Endothelial cell of umbilical vein (primary cell): ENCODE measurements around the gene ITSN1. TPM values are rescaled to one million over a fixed set of nuclear protein-coding genes. Genes with fewer than 3 reads are reported as not detected.
"Not testable (repeated sequence)": the region's sequence is repeated elsewhere in the genome, so short reads cannot be mapped to it uniquely, and the experiment has no call there.

Experiments
- BruUV-seq: library from RNA; stranded (reverse); fragments of 400-500 nt; replicated peaks from 2 replicates; lab custom pipeline; 2021; lab: Mats Ljungman, UMichigan
- CTCF ChIA-PET: fragments of 300-600, 350-600 bp; sonication (Branson Sonifier 250); formaldehyde crosslinking; loops from one replicate; lab custom pipeline; 2021; ENCODE audit warnings: antibody characterized with exemption, inconsistent platforms; lab: Charles Lee
- POLR2A ChIA-PET: fragments of 300-600, 350-600 bp; sonication (Branson Sonifier 250); formaldehyde crosslinking; loops from one replicate; lab custom pipeline; 2021; ENCODE audit warnings: antibody characterized with exemption, inconsistent platforms; lab: Charles Lee
- DNase-seq: peaks from one replicate; pipeline ENCODE4 v3.0.0-alpha.2; 2011; ENCODE audit warnings: low read depth, low spot score
- FAIRE-seq: peaks from 2 replicates; lab custom pipeline; 2011; peaks lifted over from hg19 to GRCh38; lab: Jason Lieb, UNC
- H2AFZ ChIP-seq: 2 replicates; pipeline ENCODE4 v1.6.0; 2012; ENCODE audit warnings: low read depth, low read length, control low read depth, inconsistent platforms
- H3K27ac ChIP-seq: 2 replicates; pipeline ENCODE4 v1.5.1; 2011; ENCODE audit warnings: low read depth, mild to moderate bottlenecking, control low read depth, low read length, moderate library complexity; ENCODE audit not compliant: insufficient read depth
- H3K27me3 ChIP-seq, 2 experiments: 2 replicates each; pipeline versions ENCODE4 v1.6.0 to v1.6.1; 2011; ENCODE audit warnings: low read length in 2 of 2, mixed read lengths in 1 of 2; ENCODE audit not compliant: control insufficient read depth in 2 of 2, insufficient read depth in 2 of 2
- H3K36me3 ChIP-seq, 2 experiments: 2 replicates in 1 of 2; 3 replicates in 1 of 2; pipeline ENCODE4 v1.5.1; 2011; ENCODE audit warnings: low read length in 2 of 2, mild to moderate bottlenecking in 1 of 2, moderate library complexity in 1 of 2; ENCODE audit not compliant: control insufficient read depth in 2 of 2, insufficient read depth in 2 of 2; ENCODE audit errors: extremely low read depth in 1 of 2
- H3K4me1 ChIP-seq: 3 replicates; pipeline ENCODE4 v1.5.1; 2011; ENCODE audit warnings: mild to moderate bottlenecking, low read length; ENCODE audit not compliant: control insufficient read depth, insufficient read depth; ENCODE audit errors: extremely low read depth
- H3K4me2 ChIP-seq: 2 replicates; pipeline ENCODE4 v1.6.1; 2011; ENCODE audit warnings: low read length, control low read depth, mixed read lengths; ENCODE audit not compliant: insufficient read depth
- H3K4me3 ChIP-seq, 3 experiments: fragments of 200-600 bp in 1 of 3; sonication (generic), shearing (Covaris generic) in 1 of 3; replicated peaks in 1 of 3; 2 replicates each; pipeline ENCODE4 v1.5.1; 2011 to 2016; ENCODE audit warnings: control low read depth in 3 of 3, low read length in 3 of 3, mild to moderate bottlenecking in 2 of 3, inconsistent platforms in 1 of 3, low read depth in 1 of 3, moderate library complexity in 1 of 3; ENCODE audit not compliant: insufficient read depth in 1 of 3
- H3K79me2 ChIP-seq: 2 replicates; pipeline ENCODE4 v1.6.0; 2012; ENCODE audit warnings: low read length, inconsistent platforms; ENCODE audit not compliant: control insufficient read depth, insufficient read depth
- H3K9ac ChIP-seq: replicated peaks from 2 replicates; pipeline ENCODE3; 2011; ENCODE audit warnings: low read length, control low read depth; ENCODE audit not compliant: insufficient read depth; ENCODE audit errors: extremely low read depth
- H3K9me1 ChIP-seq: replicated peaks from 3 replicates; pipeline ENCODE4 v1.6.0; 2011; ENCODE audit warnings: mild to moderate bottlenecking, low read length; ENCODE audit not compliant: control insufficient read depth, insufficient read depth; ENCODE audit errors: extremely low read depth
- H3K9me3 ChIP-seq: replicated peaks from 2 replicates; pipeline ENCODE4 v1.5.1; 2012; ENCODE audit warnings: low read length, inconsistent platforms; ENCODE audit not compliant: control insufficient read depth, insufficient read depth
- H4K20me1 ChIP-seq: replicated peaks from 2 replicates; pipeline ENCODE3; 2011; ENCODE audit warnings: mild to moderate bottlenecking, low read length; ENCODE audit not compliant: control insufficient read depth, insufficient read depth; ENCODE audit errors: extremely low read depth
- EZH2 ChIP-seq: IDR thresholded peaks from 2 replicates; pipeline ENCODE4 v1.6.1; 2012; ENCODE audit warnings: borderline replicate concordance, low read depth, mild to moderate bottlenecking, moderate library complexity, low read length, inconsistent platforms; ENCODE audit not compliant: severe bottlenecking
- FOS ChIP-seq: IDR thresholded peaks from 2 replicates; pipeline ENCODE4 v1.6.1; 2011; ENCODE audit warnings: mild to moderate bottlenecking, low read length, moderate library complexity, borderline replicate concordance; ENCODE audit not compliant: insufficient read depth
- GATA2 ChIP-seq: IDR thresholded peaks from 2 replicates; pipeline ENCODE4 v1.7.0; 2011; ENCODE audit warnings: low read depth, mild to moderate bottlenecking, moderate library complexity, mixed read lengths, low read length; ENCODE audit not compliant: insufficient read length, insufficient read depth
- JUN ChIP-seq: IDR thresholded peaks from 2 replicates; pipeline ENCODE4 v1.6.1; 2011; ENCODE audit warnings: borderline replicate concordance, low read depth; ENCODE audit not compliant: insufficient read length, insufficient read depth
- MYC ChIP-seq: IDR thresholded peaks from one replicate; pipeline ENCODE4 v1.6.1; 2011; ENCODE audit warnings: mild to moderate bottlenecking, low read depth, low read length
- POLR2A ChIP-seq: IDR thresholded peaks from 2 replicates; pipeline ENCODE4 v1.6.1; 2012; ENCODE audit warnings: low read depth, mild to moderate bottlenecking, control low read depth, low read length
- POLR2AphosphoS5 ChIP-seq: IDR thresholded peaks from 2 replicates; pipeline ENCODE4 v1.6.1; 2012; ENCODE audit warnings: low read depth, mild to moderate bottlenecking, control low read depth, low read length, moderate library complexity; ENCODE audit not compliant: insufficient read depth
- dilution Hi-C: fragments of 300-500 bp; cut with MboI; formaldehyde crosslinking; loops from one replicate; pipeline ENCODE4 v1.15.0; 2019; ENCODE audit warnings: low sequenced_read_pairs; ENCODE audit not compliant: extremely low pct_ligation_motif_present
- intact Hi-C: fragments of 100-400 bp; cut with micrococcal nuclease; formaldehyde crosslinking; loops from one replicate; pipeline ENCODE4 v1.10.0; 2022
- polyA plus RNA-seq, 4 experiments: library from polyadenylated mRNA; depleted of rRNA in 3 of 4; stranded (reverse) in 3 of 4; unstranded in 1 of 4; fragments of >200 nt; gene quantifications; 2 replicates each; pipeline versions ENCODE4 v1.2.1 to v1.2.3, GENCODE V29; 2011 to 2012; ENCODE audit warnings: missing spikeins in 1 of 4
- total RNA-seq: library from RNA; stranded (reverse); gene quantifications from 2 replicates; pipeline ENCODE4 v1.2.3, GENCODE V29; 2021
- TF ChIP-seq, protein P1 (sequence below), 2 donors: IDR thresholded peaks; 1 replicate in 1 of 2; 2 replicates in 1 of 2; pipeline ENCODE4 v1.5.1; 2011; ENCODE audit warnings: low read length in 2 of 2, mild to moderate bottlenecking in 2 of 2, moderate library complexity in 2 of 2, control low read depth in 1 of 2, inconsistent platforms in 1 of 2, low read depth in 1 of 2; ENCODE audit not compliant: insufficient read depth in 1 of 2; ENCODE audit errors: extremely low read depth in 1 of 2
- TF ChIP-seq, protein P2 (sequence below): IDR thresholded peaks from 2 replicates; pipeline ENCODE4 v1.6.1; 2011; ENCODE audit not compliant: insufficient read depth, insufficient read length

ITSN1 gene
- total and polyA plus RNA-seq, 2 donors (not counting 3 experiments of a cell fraction or from before 2014, with no cell fraction given) = 72.2 to 86.8 TPM

DNA sequence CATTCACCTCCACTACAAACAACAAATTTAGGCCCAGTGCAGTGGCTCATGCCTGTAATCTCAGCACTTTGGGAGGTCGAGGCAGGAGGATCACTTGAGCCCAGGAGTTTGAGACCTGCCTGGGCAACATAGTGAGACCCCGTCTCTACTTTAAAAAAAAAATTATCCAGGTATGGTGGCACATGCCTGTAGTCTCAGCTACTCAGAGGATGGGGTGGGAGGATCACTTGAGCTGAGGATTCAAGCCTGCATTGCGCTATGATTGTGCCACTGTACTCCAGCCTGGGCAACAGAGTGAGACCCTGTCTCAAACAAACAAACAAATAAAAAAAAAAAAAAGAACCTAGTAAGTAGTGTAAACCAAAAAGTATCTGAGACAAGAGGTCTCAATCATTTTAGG, 86.8 kb downstream of the ITSN1 start:
- FAIRE-seq, H3K4me1 ChIP-seq, CTCF ChIA-PET, H3K4me3 ChIP-seq, H3K27me3 ChIP-seq, H3K27ac ChIP-seq, BruUV-seq, H3K79me2 ChIP-seq, DNase-seq, H4K20me1 ChIP-seq, H3K4me2 ChIP-seq, H3K9me1 ChIP-seq, H3K36me3 ChIP-seq, H2AFZ ChIP-seq, intact Hi-C loops, H3K9ac ChIP-seq, H3K9me3 ChIP-seq, dilution Hi-C loops, POLR2A ChIA-PET: not testable (repeated sequence)

DNA sequence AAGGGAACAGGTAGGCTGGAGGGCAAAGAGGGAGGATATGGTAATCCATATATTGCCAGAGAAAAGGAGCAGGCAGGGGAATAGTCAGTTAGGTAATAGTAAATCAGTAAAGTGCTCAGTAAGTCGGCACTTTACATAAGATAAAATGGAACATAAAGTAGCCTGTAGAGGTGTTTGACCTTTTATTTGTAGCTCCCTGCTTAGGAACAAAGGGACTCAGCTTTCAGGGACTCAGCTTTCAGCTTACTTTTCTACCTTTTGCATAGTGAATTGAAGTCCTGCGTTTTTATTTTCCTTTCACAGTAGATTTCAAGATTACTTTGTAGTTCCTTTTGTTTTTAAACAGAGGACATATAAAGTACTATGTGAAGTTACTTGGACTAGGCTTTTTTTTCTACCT, 87.3 kb downstream of the ITSN1 start:
- ChIA-PET CTCF (no interaction called here), POLR2A (no interaction called here)
- H2AFZ ChIP-seq = no peak overlapping the region
- H3K4me3 ChIP-seq = no peak overlapping the region
- no TSS peak for BruUV-seq
- H3K9me3 ChIP-seq = no peaks in the 10 kb centered on the region
- dilution Hi-C loops = no loop called here
- no peak overlapping the region for H3K9ac ChIP-seq
- H4K20me1 ChIP-seq = no peaks in the 10 kb centered on the region
- peaks cover 5% of the 10 kb centered on the region for H3K4me1 ChIP-seq
- FAIRE-seq (no peak), DNase-seq (peak; percentile 14)
- H3K36me3 ChIP-seq = peaks cover 2% of the 10 kb centered on the region in 2 experiments
- H3K9me1 ChIP-seq = peaks cover 2% of the 10 kb centered on the region
- H3K4me2 ChIP-seq = no peak overlapping the region
- H3K79me2 ChIP-seq = no peaks in the 10 kb centered on the region
- H3K27me3 ChIP-seq = no peaks in the 10 kb centered on the region
- no peak overlapping the region for H3K27ac ChIP-seq
- intact Hi-C loops = no loop called here
- TF ChIP-seq, protein P1, sequence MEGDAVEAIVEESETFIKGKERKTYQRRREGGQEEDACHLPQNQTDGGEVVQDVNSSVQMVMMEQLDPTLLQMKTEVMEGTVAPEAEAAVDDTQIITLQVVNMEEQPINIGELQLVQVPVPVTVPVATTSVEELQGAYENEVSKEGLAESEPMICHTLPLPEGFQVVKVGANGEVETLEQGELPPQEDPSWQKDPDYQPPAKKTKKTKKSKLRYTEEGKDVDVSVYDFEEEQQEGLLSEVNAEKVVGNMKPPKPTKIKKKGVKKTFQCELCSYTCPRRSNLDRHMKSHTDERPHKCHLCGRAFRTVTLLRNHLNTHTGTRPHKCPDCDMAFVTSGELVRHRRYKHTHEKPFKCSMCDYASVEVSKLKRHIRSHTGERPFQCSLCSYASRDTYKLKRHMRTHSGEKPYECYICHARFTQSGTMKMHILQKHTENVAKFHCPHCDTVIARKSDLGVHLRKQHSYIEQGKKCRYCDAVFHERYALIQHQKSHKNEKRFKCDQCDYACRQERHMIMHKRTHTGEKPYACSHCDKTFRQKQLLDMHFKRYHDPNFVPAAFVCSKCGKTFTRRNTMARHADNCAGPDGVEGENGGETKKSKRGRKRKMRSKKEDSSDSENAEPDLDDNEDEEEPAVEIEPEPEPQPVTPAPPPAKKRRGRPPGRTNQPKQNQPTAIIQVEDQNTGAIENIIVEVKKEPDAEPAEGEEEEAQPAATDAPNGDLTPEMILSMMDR (IDR thresholded peaks at IDR 0.05; ENCODE audit: extremely low read depth in 1 of 2, insufficient read depth in 1 of 2, low read depth in 1 of 2, low read length in 2 of 2) = no peak
- TF ChIP-seq JUN = no peak
- TF ChIP-seq POLR2A = no peak
- TF ChIP-seq POLR2AphosphoS5 = no peak
- TF ChIP-seq EZH2 = no peak
- no peak for TF ChIP-seq GATA2
- no peak for TF ChIP-seq FOS
- TF ChIP-seq, protein P2, sequence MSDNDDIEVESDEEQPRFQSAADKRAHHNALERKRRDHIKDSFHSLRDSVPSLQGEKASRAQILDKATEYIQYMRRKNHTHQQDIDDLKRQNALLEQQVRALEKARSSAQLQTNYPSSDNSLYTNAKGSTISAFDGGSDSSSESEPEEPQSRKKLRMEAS = no peak
- TF ChIP-seq MYC = no peak
